HG02870 (cell line): ENCODE results near the gene C11orf54.
"Not testable (repeated sequence)": the region's sequence is repeated elsewhere in the genome, so short reads cannot be mapped to it uniquely, and the experiment has no call there.

Source experiments
- ATAC-seq: cut with Tn5 transposase; IDR thresholded peaks from one replicate; pipeline ENCODE4 v1.9.1; 2021; ENCODE audit warnings: mild to moderate bottlenecking, moderate library complexity; ENCODE audit not compliant: unreplicated experiment

The C11orf54 gene

GRCh38 chr11:93765551-93765950 lies 24.1 kb downstream of the C11orf54 start:
- no peak for ATAC-seq

GRCh38 chr11:93766504-93766903 lies 25.0 kb downstream of the C11orf54 start:
- ATAC-seq: no peak

- no peak for ATAC-seq
Observed at GRCh38 chr11:93767018-93767417, 25.5 kb downstream of the C11orf54 start.

- ATAC-seq: no peak
Observed at GRCh38 chr11:93770160-93770559, 28.7 kb downstream of the C11orf54 start.

GRCh38 chr11:93772123-93772522 lies 30.7 kb downstream of the C11orf54 start:
- ATAC-seq: no peak

GRCh38 chr11:93773045-93773477 lies 31.6 kb downstream of the C11orf54 start:
- no peak for ATAC-seq

- ATAC-seq: no peak
Observed at GRCh38 chr11:93773601-93774200, 32.2 kb downstream of the C11orf54 start.

- ATAC-seq: not testable (repeated sequence)
Observed at GRCh38 chr11:93774560-93774959, 33.1 kb downstream of the C11orf54 start.

GRCh38 chr11:93775289-93775688 lies 33.8 kb downstream of the C11orf54 start:
- ATAC-seq: no peak

- ATAC-seq: no peak
Observed at GRCh38 chr11:93783362-93783761, 41.9 kb downstream of the C11orf54 start.

- peak; percentile 46 for ATAC-seq
Observed at GRCh38 chr11:93783765-93784144, 42.3 kb downstream of the C11orf54 start.

GRCh38 chr11:93784145-93784934 lies 42.9 kb downstream of the C11orf54 start, which contains the start of gene MED17:
Gene MED17, plus strand, starts transcription at chr11:93784282. Its CDS starts 232 bp downstream, at chr11:93784514.
- peak; percentile 96 for ATAC-seq

- ATAC-seq: peak; percentile 33
Observed at GRCh38 chr11:93784935-93785360, 43.5 kb downstream of the C11orf54 start.

- ATAC-seq: no peak
Observed at GRCh38 chr11:93791493-93791892, 50.0 kb downstream of the C11orf54 start.

GRCh38 chr11:93796441-93797231 lies 55.2 kb downstream of the C11orf54 start:
- ATAC-seq: no peak

GRCh38 chr11:93801366-93801765 lies 59.9 kb downstream of the C11orf54 start:
- ATAC-seq: no peak

GRCh38 chr11:93804879-93805278 lies 63.4 kb downstream of the C11orf54 start:
- no peak for ATAC-seq

- no peak for ATAC-seq
Observed at GRCh38 chr11:93807980-93808379, 66.5 kb downstream of the C11orf54 start.

- no peak for ATAC-seq
Observed at GRCh38 chr11:93813974-93814373, 72.5 kb downstream of the C11orf54 start.
